Karpas-422 (cell line): ENCODE data around the gene CNKSR2. TPM values are rescaled to one million over a fixed set of nuclear protein-coding genes. Genes with fewer than 3 reads are reported as not detected.

Experiments used
- DNase-seq: peaks from one replicate; pipeline ENCODE4 v3.0.0-alpha.2; 2015
- H2AFZ ChIP-seq: fragments of 200-600 bp; sonication (generic); 2 replicates; pipeline ENCODE4 v1.6.1; 2014; ENCODE audit warnings: antibody characterized with exemption, low read length, mixed read lengths
- H3K27ac ChIP-seq: fragments of 200-600 bp; sonication (generic); 2 replicates; pipeline ENCODE4 v1.5.1; 2014; ENCODE audit warnings: mild to moderate bottlenecking, low read length, moderate library complexity
- H3K27me3 ChIP-seq: fragments of 200-600 bp; sonication (generic); 2 replicates; pipeline ENCODE4 v1.6.1; 2014; ENCODE audit warnings: low read length, mixed read lengths
- H3K36me3 ChIP-seq: fragments of 200-600 bp; sonication (generic); 2 replicates; pipeline ENCODE4 v1.6.1; 2014; ENCODE audit warnings: low read length, mixed read lengths; ENCODE audit not compliant: insufficient read depth
- H3K4me1 ChIP-seq: fragments of 200-600 bp; sonication (generic); 2 replicates; pipeline ENCODE4 v1.6.1; 2014; ENCODE audit warnings: mild to moderate bottlenecking, low read length, mixed read lengths
- H3K4me2 ChIP-seq: fragments of 200-600 bp; sonication (generic); 2 replicates; pipeline ENCODE4 v1.6.1; 2014; ENCODE audit warnings: low read length, low read depth, mild to moderate bottlenecking; ENCODE audit not compliant: poor library complexity, severe bottlenecking
- H3K4me3 ChIP-seq: fragments of 200-600 bp; sonication (generic); 2 replicates; pipeline ENCODE4 v1.5.1; 2014; ENCODE audit warnings: mild to moderate bottlenecking, antibody characterized with exemption, low read length, mixed read lengths
- H3K79me2 ChIP-seq: fragments of 200-600 bp; sonication (generic); 2 replicates; pipeline ENCODE4 v1.6.1; 2014; ENCODE audit warnings: mild to moderate bottlenecking, low read length, mixed read lengths
- H3K9ac ChIP-seq: fragments of 200-600 bp; sonication (generic); 2 replicates; pipeline ENCODE4 v1.6.0; 2014; ENCODE audit warnings: low read length
- H3K9me2 ChIP-seq: fragments of 200-600 bp; sonication (generic), shearing (Covaris generic); replicated peaks from 2 replicates; pipeline ENCODE4 v1.6.0; 2014; ENCODE audit warnings: mild to moderate bottlenecking, low read length, moderate library complexity; ENCODE audit not compliant: insufficient read depth
- H3K9me3 ChIP-seq: fragments of 300-700, 200-600 bp; sonication (generic); 2 replicates; pipeline ENCODE4 v1.6.1; 2014; ENCODE audit warnings: low read length, mixed read lengths
- H4K20me1 ChIP-seq: fragments of 200-600 bp; sonication (generic); 2 replicates; pipeline ENCODE4 v1.6.1; 2014; ENCODE audit warnings: mild to moderate bottlenecking, antibody characterized with exemption, low read length, low read depth; ENCODE audit not compliant: insufficient read depth
- total RNA-seq: library from RNA; depleted of rRNA; stranded (reverse); fragments of >200 nt; shearing (Covaris generic); gene quantifications from 2 replicates; pipeline ENCODE4 v1.2.3, GENCODE V29; 2014; ENCODE audit warnings: low replicate concordance

The CNKSR2 gene
- total RNA-seq, 1 experiment from 2014 or later, result not detected

GRCh38 chrX:21700275-21700674, 326.1 kb downstream of the CNKSR2 start:
- no peaks in the 10 kb centered on the region for H3K27me3 ChIP-seq
- DNase-seq, result no peak
- H4K20me1 ChIP-seq, result no peaks in the 10 kb centered on the region
- H3K79me2 ChIP-seq, result no peaks in the 10 kb centered on the region
- H3K4me3 ChIP-seq, result no peak overlapping the region
- H2AFZ ChIP-seq, result no peak overlapping the region
- no peaks in the 10 kb centered on the region for H3K9me2 ChIP-seq
- no peak overlapping the region for H3K9ac ChIP-seq
- H3K36me3 ChIP-seq, result no peaks in the 10 kb centered on the region
- no peaks in the 10 kb centered on the region for H3K4me1 ChIP-seq
- H3K27ac ChIP-seq, result no peak overlapping the region
- no peak overlapping the region for H3K4me2 ChIP-seq
- no peaks in the 10 kb centered on the region; the same call in 1 of the 2 replicates for H3K9me3 ChIP-seq

GRCh38 chrX:21700967-21701366, 326.7 kb downstream of the CNKSR2 start:
- Histone ChIP-seq H3K4me3 (no peak overlapping the region), H3K27ac (no peak overlapping the region), H3K4me2 (no peak overlapping the region), H3K79me2 (no peaks in the 10 kb centered on the region), H3K27me3 (no peaks in the 10 kb centered on the region), H3K36me3 (no peaks in the 10 kb centered on the region), H3K9me2 (no peaks in the 10 kb centered on the region), H3K9me3 (no peaks in the 10 kb centered on the region; the same call in 1 of the 2 replicates), H2AFZ (no peak overlapping the region), H3K9ac (no peak overlapping the region), H4K20me1 (no peaks in the 10 kb centered on the region), H3K4me1 (no peaks in the 10 kb centered on the region)
- DNase-seq, result no peak

DNA sequence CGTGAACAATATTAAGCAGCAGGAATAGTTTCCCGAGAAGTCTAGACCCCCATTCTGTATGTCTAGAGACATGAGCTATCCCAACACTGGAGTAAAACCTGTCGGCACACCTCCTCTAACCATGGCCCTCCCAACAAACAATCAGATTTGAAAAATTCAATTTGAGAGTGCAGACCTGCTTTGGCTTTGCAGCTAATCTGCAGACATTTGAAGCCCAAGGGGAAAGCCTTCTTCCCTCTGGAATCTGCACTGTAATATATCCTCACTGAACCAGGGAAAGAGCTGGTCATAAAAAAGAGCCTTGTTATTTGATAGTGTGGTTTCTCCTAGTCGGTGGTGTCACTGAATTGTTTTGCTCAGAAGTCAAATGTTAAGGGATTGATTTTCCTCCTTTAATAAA, 328.5 kb downstream of the CNKSR2 start:
- no peaks in the 10 kb centered on the region for H3K79me2 ChIP-seq

More for the DNA sequence above, 328.5 kb downstream of the CNKSR2 start:
- no peak overlapping the region for H2AFZ ChIP-seq
- H3K27ac ChIP-seq, result no peak overlapping the region
- H3K9me3 ChIP-seq, result no peaks in the 10 kb centered on the region; the same call in 1 of the 2 replicates
- H3K4me2 ChIP-seq, result no peak overlapping the region
- no peaks in the 10 kb centered on the region for H3K4me1 ChIP-seq
- no peaks in the 10 kb centered on the region for H3K36me3 ChIP-seq
- H3K9me2 ChIP-seq, result no peaks in the 10 kb centered on the region
- no peak for DNase-seq
- no peaks in the 10 kb centered on the region for H3K27me3 ChIP-seq
- no peak overlapping the region for H3K4me3 ChIP-seq
- H3K9ac ChIP-seq, result no peak overlapping the region
- no peaks in the 10 kb centered on the region for H4K20me1 ChIP-seq
